Epidermal melanocyte (primary cell): ENCODE measurements around the gene GABBR2.

Experiments
- DNase-seq: peaks from one replicate; pipeline ENCODE4 v3.0.0; 2011; ENCODE audit warnings: low spot score; ENCODE audit not compliant: insufficient read length

Gene GABBR2

GRCh38 chr9:98404237-98404636 is 304.5 kb downstream of the GABBR2 start:
- no peak for DNase-seq

GRCh38 chr9:98403715-98404114 is 305.0 kb downstream of the GABBR2 start:
- no peak for DNase-seq

- DNase-seq, result no peak
Measured at GRCh38 chr9:98402019-98402840, 306.5 kb downstream of the GABBR2 start.

GRCh38 chr9:98401140-98402018 is 307.4 kb downstream of the GABBR2 start:
- DNase-seq, result no peak

GRCh38 chr9:98399950-98400683 is 308.6 kb downstream of the GABBR2 start:
- DNase-seq, result no peak

- no peak for DNase-seq
Measured at GRCh38 chr9:98396656-98397055, 312.1 kb downstream of the GABBR2 start.

GRCh38 chr9:98396236-98396635 is 312.5 kb downstream of the GABBR2 start:
- DNase-seq, result no peak

- no peak for DNase-seq
Measured at GRCh38 chr9:98391867-98392266, 316.9 kb downstream of the GABBR2 start.

- DNase-seq, result no peak
Measured at GRCh38 chr9:98391406-98391805, 317.3 kb downstream of the GABBR2 start.

- DNase-seq, result no peak
Measured at GRCh38 chr9:98385751-98386150, 323.0 kb downstream of the GABBR2 start.

GRCh38 chr9:98383758-98384157 is 325.0 kb downstream of the GABBR2 start:
- no peak for DNase-seq

- DNase-seq, result no peak
Measured at GRCh38 chr9:98381311-98382103, 327.2 kb downstream of the GABBR2 start.

- DNase-seq, result peak; percentile 59
Measured at GRCh38 chr9:98380065-98380681, 328.6 kb downstream of the GABBR2 start.

GRCh38 chr9:98379572-98379971 is 329.2 kb downstream of the GABBR2 start:
- DNase-seq, result no peak

- no peak for DNase-seq
Measured at GRCh38 chr9:98378794-98379193, 329.9 kb downstream of the GABBR2 start.

GRCh38 chr9:98378206-98378780 is 330.4 kb downstream of the GABBR2 start:
- DNase-seq, result no peak

GRCh38 chr9:98375138-98375726 is 333.5 kb downstream of the GABBR2 start:
- DNase-seq, result no peak

- no peak for DNase-seq
Measured at GRCh38 chr9:98374385-98375051, 334.2 kb downstream of the GABBR2 start.

- DNase-seq, result no peak
Measured at GRCh38 chr9:98373609-98374008, 335.1 kb downstream of the GABBR2 start.
